Heart left ventricle (tissue), 16 donors: ENCODE results near the gene ZNF330. TPM values are rescaled to one million over a fixed set of nuclear protein-coding genes. Genes with fewer than 3 reads are reported as not detected.

Experiments
- ATAC-seq, 4 donors: fragments of 200-7000 bp; cut with Tn5 transposase; one replicate each; pipeline ENCODE4 v1.9.1; 2020 to 2022; ENCODE audit warnings: moderate library complexity in 4 of 4, mild to moderate bottlenecking in 3 of 4, moderate number of reproducible peaks in 1 of 4
- DNase-seq, 5 donors: peaks; one replicate each; pipeline ENCODE4 v3.0.0-alpha.2; 2020
- H3K27ac ChIP-seq, 12 donors: fragments of 200-600 bp; sonication (generic) in 4 of 12; one replicate each; pipeline versions ENCODE4 v1.5.0 to v1.8.0; 2016 to 2022; ENCODE audit warnings: mild to moderate bottlenecking in 2 of 12
- H3K27me3 ChIP-seq, 9 donors: fragments of 200-600 bp; sonication (generic) in 2 of 9; one replicate each; pipeline versions ENCODE4 v1.5.1 to v1.8.0; 2016 to 2022; ENCODE audit warnings: mild to moderate bottlenecking in 3 of 9
- H3K36me3 ChIP-seq, 9 donors: fragments of 200-600 bp; sonication (generic) in 2 of 9; one replicate each; pipeline versions ENCODE4 v1.5.0 to v1.8.0; 2018 to 2022; ENCODE audit warnings: mild to moderate bottlenecking in 2 of 9
- H3K4me1 ChIP-seq, 12 donors: fragments of 200-600 bp; sonication (generic) in 4 of 12; one replicate each; pipeline versions ENCODE4 v1.5.0 to v1.8.0; 2016 to 2022; ENCODE audit warnings: mild to moderate bottlenecking in 3 of 12
- H3K4me3 ChIP-seq, 12 donors: fragments of 200-600 bp; sonication (generic) in 4 of 12; one replicate each; pipeline versions ENCODE4 v1.5.0 to v1.8.0; 2017 to 2022; ENCODE audit warnings: mild to moderate bottlenecking in 9 of 12, moderate library complexity in 4 of 12
- H3K9me3 ChIP-seq, 12 donors: fragments of 200-600 bp; sonication (generic) in 4 of 12; one replicate each; pipeline versions ENCODE4 v1.5.0 to v1.8.0; 2016 to 2022; ENCODE audit warnings: mild to moderate bottlenecking in 1 of 12
- POLR2A ChIP-seq, 2 donors: fragments of 450-650 bp; IDR thresholded peaks; one replicate each; pipeline ENCODE4 v1.6.1; 2017; ENCODE audit warnings: antibody characterized with exemption in 2 of 2, mild to moderate bottlenecking in 2 of 2, moderate library complexity in 2 of 2
- WGBS, 4 donors: extraction: QIAGEN DNeasy Blood & Tissue Kit in 2 of 4; methylation state at CpG; one replicate each; pipeline versions ENCODE4 v1.1.5 to v1.1.7; 2013 to 2018; 5-methylcytosine and 5-hydroxymethylcytosine counted together
- intact Hi-C, 10 donors: fragments of 100-400 bp; cut with DNase I; formaldehyde crosslinking; loops; one replicate each; pipeline versions ENCODE4 v1.11.1 to v1.14.2; 2022
- polyA plus RNA-seq, 2 donors: library from polyadenylated mRNA; stranded (reverse); fragments of 200-250 nt; gene quantifications; one replicate each; pipeline ENCODE4 v1.2.3, GENCODE V29; 2013
- total RNA-seq, 9 donors: library from RNA; depleted of rRNA in 2 of 9; stranded (reverse); fragments of >200 nt in 2 of 9; fragmentation: NEBNext Ultra II Directional in 3 of 9; extraction: Animal tissue kit (Norgen Biotek cat#: 25700) in 3 of 9; gene quantifications; one replicate each; pipeline versions ENCODE4 v1.1.0 to v1.2.4, GENCODE V29; 2016 to 2023
- TF ChIP-seq, protein P1 (sequence below), 12 donors: fragments of 200-600 bp; sonication (generic) in 4 of 12; IDR thresholded peaks; one replicate each; pipeline versions ENCODE4 v1.5.0 to v1.8.0; 2018 to 2022; ENCODE audit warnings: antibody characterized with exemption in 12 of 12, mild to moderate bottlenecking in 5 of 12
- donor health status: ischemic (EF 13 %, LVEDD 7.1; RV severe dilation, severe dysfunction).
- donor health status: healthy with polysubstance abuse.
- donor health status: DM: no; HTN: yes; CAD: no.
- donor health status: DM: no; HTN: no; CAD: no.
- donor health status: ischemic (EF 25% LVEDD 6.9; RV normal size, moderate dysfunction).
- donor health status: ischemic (EF 25% LVEDD 5.7; RV mildly dilated, moderate dysfunction).
- donor health status: healthy.
- donor health status: DM: yes; HTN: yes; CAD: no.
- donor health status: ischemic (EF 35%, LVEDD 5.7; RV mildly dilated, moderate dysfunction).
- donor health status: nonischemic (EF 11% LVEDD 7.7; RV severe dilation, severe dysfunction).
- donor health status: DM: yes; HTN: yes; CAD: no.
- donor health status: PGD.
- donor health status: ischemic (EF 29% LVEDD 5.4; RV normal size, mild dysfunction).
- donor health status: nonischemic (EF 23%, LVEDD 6.1; RV moderate dilation, normal function).

Gene ZNF330
- total and polyA plus RNA-seq, 11 donors = 54.4 to 183 (median 141) TPM

GRCh38 chr4:141210168-141210567 is 10.5 kb upstream of the ZNF330 start:
- ATAC-seq = no peak
- Histone ChIP-seq H3K4me3 (no peak overlapping the region), H3K4me1 (peaks cover 0 to 4% (median 0%) of the 10 kb centered on the region in 12 donors), H3K27ac (no peak overlapping the region), H3K27me3 (no peaks in the 10 kb centered on the region), H3K9me3 (no peaks in the 10 kb centered on the region), H3K36me3 (no peaks in the 10 kb centered on the region)
- 46 to 60% (median 47%) methylated on average over 3 of the region's 3 CpGs for WGBS, 4 donors
- TF ChIP-seq, protein P1, sequence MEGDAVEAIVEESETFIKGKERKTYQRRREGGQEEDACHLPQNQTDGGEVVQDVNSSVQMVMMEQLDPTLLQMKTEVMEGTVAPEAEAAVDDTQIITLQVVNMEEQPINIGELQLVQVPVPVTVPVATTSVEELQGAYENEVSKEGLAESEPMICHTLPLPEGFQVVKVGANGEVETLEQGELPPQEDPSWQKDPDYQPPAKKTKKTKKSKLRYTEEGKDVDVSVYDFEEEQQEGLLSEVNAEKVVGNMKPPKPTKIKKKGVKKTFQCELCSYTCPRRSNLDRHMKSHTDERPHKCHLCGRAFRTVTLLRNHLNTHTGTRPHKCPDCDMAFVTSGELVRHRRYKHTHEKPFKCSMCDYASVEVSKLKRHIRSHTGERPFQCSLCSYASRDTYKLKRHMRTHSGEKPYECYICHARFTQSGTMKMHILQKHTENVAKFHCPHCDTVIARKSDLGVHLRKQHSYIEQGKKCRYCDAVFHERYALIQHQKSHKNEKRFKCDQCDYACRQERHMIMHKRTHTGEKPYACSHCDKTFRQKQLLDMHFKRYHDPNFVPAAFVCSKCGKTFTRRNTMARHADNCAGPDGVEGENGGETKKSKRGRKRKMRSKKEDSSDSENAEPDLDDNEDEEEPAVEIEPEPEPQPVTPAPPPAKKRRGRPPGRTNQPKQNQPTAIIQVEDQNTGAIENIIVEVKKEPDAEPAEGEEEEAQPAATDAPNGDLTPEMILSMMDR (IDR thresholded peaks at IDR 0.05) = no peak
- no peak for TF ChIP-seq POLR2A (IDR thresholded peaks at IDR 0.05)
- DNase-seq = no peak
- intact Hi-C loops = no loop called here

DNA sequence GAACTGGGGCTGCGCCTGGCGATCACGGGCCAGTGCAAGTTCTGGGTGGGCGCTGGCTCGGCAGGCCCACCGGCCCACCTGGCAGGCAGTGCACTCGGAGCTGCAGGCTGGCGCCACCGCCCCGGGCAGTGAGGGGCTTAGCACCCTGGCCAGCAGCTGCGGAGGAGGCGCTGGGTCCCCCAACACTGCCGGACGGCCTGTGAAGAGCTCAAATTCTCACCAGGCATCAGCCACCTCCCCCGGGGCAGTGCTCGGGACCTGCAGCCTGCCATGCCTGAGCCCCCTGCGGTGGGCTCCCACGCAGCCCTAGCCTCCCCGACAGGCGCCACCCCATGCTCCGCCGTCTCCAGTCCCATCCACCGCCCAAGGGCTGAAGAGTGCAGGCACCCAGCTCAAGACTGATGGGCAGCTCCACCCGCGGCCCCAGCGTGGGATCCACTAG is 7.1 kb upstream of the ZNF330 start:
- TF ChIP-seq, protein P1 (IDR thresholded peaks at IDR 0.05) = no peak
- no peak for TF ChIP-seq POLR2A (IDR thresholded peaks at IDR 0.05)
- H3K27ac ChIP-seq = no peak overlapping the region
- peaks cover 0 to 18% (median 0%) of the 10 kb centered on the region in 12 donors for H3K4me1 ChIP-seq
- H3K9me3 ChIP-seq = no peaks in the 10 kb centered on the region
- ATAC-seq (peak in 1 of 4 donors; percentile 31), DNase-seq (no peak)
- 86 to 91% (median 88%) methylated on average over 22 to 26 of the region's 26 CpGs for WGBS, 4 donors
- no peaks in the 10 kb centered on the region for H3K27me3 ChIP-seq
- H3K36me3 ChIP-seq = no peaks in the 10 kb centered on the region
- intact Hi-C loops = no loop called here
- no peak overlapping the region for H3K4me3 ChIP-seq

- Histone ChIP-seq H3K27ac (peak overlapping the region in 5 of 12 donors; percentile 14 to 53 (median 42)), H3K4me1 (peaks cover 0 to 23% (median 2%) of the 10 kb centered on the region in 12 donors), H3K36me3 (no peaks in the 10 kb centered on the region), H3K4me3 (no peak overlapping the region), H3K9me3 (no peaks in the 10 kb centered on the region), H3K27me3 (no peaks in the 10 kb centered on the region)
- ATAC-seq (peak in 1 of 4 donors; percentile 11), DNase-seq (no peak)
- intact Hi-C loops = loop anchor here in 1 of 10 donors (5.0 kb wide), 1 partner anchor 353 kb away; no protein-coding TSS in a partner anchor
- TF ChIP-seq, protein P1 (IDR thresholded peaks at IDR 0.05) = no peak
- TF ChIP-seq POLR2A (IDR thresholded peaks at IDR 0.05) = no peak
Measured at GRCh38 chr4:141215030-141215429, 5.7 kb upstream of the ZNF330 start.

DNA sequence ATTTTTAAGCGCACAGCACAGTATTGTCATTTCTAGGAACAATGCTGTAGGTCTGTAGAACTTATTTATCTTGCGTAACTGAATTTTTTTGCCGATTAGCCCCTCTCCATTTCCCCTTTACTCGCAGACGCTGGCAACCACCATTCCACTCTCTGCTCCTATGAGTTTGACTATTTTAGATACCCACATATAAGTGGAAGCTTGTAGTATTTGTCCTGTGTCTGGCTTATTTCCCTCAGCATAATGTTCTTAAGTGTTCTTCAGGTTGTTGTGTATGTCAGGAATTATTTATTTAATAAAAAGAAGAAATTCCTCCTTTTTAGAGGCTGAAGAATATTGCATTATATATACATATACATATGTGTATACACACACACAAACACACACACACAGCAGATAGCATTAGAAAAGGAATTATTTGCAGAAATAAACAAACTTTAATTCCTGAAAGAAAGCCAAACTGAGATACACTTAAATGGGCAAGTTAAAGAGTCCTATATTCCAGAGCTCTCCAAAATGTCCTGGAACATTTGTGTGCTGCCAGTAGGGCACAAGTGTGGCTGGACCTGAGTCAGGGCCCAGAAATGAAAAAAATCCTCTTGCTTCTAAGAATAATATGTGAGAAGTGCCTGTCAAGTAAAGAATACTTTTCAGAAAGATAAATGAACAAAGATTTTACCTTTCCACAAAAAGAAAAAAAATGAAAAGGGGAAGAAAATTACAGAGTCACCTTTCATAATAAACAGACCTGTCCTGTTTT is 4.5 kb upstream of the ZNF330 start:
- intact Hi-C loops = loop anchor here in 1 of 10 donors (5.0 kb wide), 1 partner anchor 354 kb away; no protein-coding TSS in a partner anchor
- Histone ChIP-seq H3K4me1 (peaks cover 0 to 28% (median 3%) of the 10 kb centered on the region in 12 donors), H3K9me3 (no peaks in the 10 kb centered on the region), H3K27ac (peak overlapping the region in 11 of 12 donors; percentile 30 to 75 (median 49)), H3K27me3 (no peaks in the 10 kb centered on the region), H3K4me3 (no peak overlapping the region), H3K36me3 (no peaks in the 10 kb centered on the region)
- WGBS, 4 donors = 55 to 61% (median 56%) methylated on average over 5 of the region's 5 CpGs
- DNase-seq = no peak
- ATAC-seq = peak in 3 of 4 donors; percentile 23 to 28 (median 24)
- no peak for TF ChIP-seq POLR2A (IDR thresholded peaks at IDR 0.05)
- TF ChIP-seq, protein P1 (IDR thresholded peaks at IDR 0.05) = no peak
